ENCODE data around the gene LSR.

The LSR gene

GRCh38 chr19:35272122-35272719 is 23.4 kb downstream of the LSR start:
- TF ChIP-seq POU2F2 (IDR thresholded peaks at IDR 0.05; ENCODE audit: low read depth, low read length) = no peak
- TF ChIP-seq POLR2AphosphoS5 (IDR thresholded peaks at IDR 0.05; ENCODE audit: low read depth, low read length) = no peak
- no peak for TF ChIP-seq TAF1 (IDR thresholded peaks at IDR 0.05; ENCODE audit: low read depth, low read length)
- peak; percentile 69 for TF ChIP-seq SPI1 (IDR thresholded peaks at IDR 0.05; ENCODE audit: low read depth, low read length)
- TF ChIP-seq POLR2A (IDR thresholded peaks at IDR 0.05; ENCODE audit: low read depth, low read length) = no peak
- FAIRE-seq (no peak), DNase-seq (ENCODE audit: insufficient read length, low spot score) (no peak)

GRCh38 chr19:35272954-35273649 is 24.3 kb downstream of the LSR start:
- no peak for DNase-seq (ENCODE audit: insufficient read length, low spot score)
- FAIRE-seq = no peak
- no peak for TF ChIP-seq TAF1 (IDR thresholded peaks at IDR 0.05; ENCODE audit: low read depth, low read length)
- TF ChIP-seq POU2F2 (IDR thresholded peaks at IDR 0.05; ENCODE audit: low read depth, low read length) = no peak
- TF ChIP-seq POLR2A (IDR thresholded peaks at IDR 0.05; ENCODE audit: low read depth, low read length) = no peak
- no peak for TF ChIP-seq POLR2AphosphoS5 (IDR thresholded peaks at IDR 0.05; ENCODE audit: low read depth, low read length)
- no peak for TF ChIP-seq SPI1 (IDR thresholded peaks at IDR 0.05; ENCODE audit: low read depth, low read length)
- no peak for TF ChIP-seq PAX5 (IDR thresholded peaks at IDR 0.05; ENCODE audit: insufficient read depth, low read length, severe bottlenecking)

- TF ChIP-seq PAX5 (IDR thresholded peaks at IDR 0.05; ENCODE audit: insufficient read depth, low read length, severe bottlenecking) (no peak), POLR2AphosphoS5 (IDR thresholded peaks at IDR 0.05; ENCODE audit: low read depth, low read length) (no peak), POU2F2 (IDR thresholded peaks at IDR 0.05; ENCODE audit: low read depth, low read length) (no peak), SPI1 (IDR thresholded peaks at IDR 0.05; ENCODE audit: low read depth, low read length) (no peak), POLR2A (IDR thresholded peaks at IDR 0.05; ENCODE audit: low read depth, low read length) (no peak), TAF1 (IDR thresholded peaks at IDR 0.05; ENCODE audit: low read depth, low read length) (no peak)
- DNase-seq (ENCODE audit: insufficient read length, low spot score) (no peak), FAIRE-seq (no peak)
These were observed 25.0 kb downstream of the LSR start for GRCh38 chr19:35273686-35274259.

- TF ChIP-seq POU2F2 (IDR thresholded peaks at IDR 0.05; ENCODE audit: low read depth, low read length) (no peak), PAX5 (IDR thresholded peaks at IDR 0.05; ENCODE audit: insufficient read depth, low read length, severe bottlenecking) (no peak), POLR2AphosphoS5 (IDR thresholded peaks at IDR 0.05; ENCODE audit: low read depth, low read length) (no peak), SPI1 (IDR thresholded peaks at IDR 0.05; ENCODE audit: low read depth, low read length) (no peak), TAF1 (IDR thresholded peaks at IDR 0.05; ENCODE audit: low read depth, low read length) (no peak), POLR2A (IDR thresholded peaks at IDR 0.05; ENCODE audit: low read depth, low read length) (no peak)
- FAIRE-seq = no peak
- no peak for DNase-seq (ENCODE audit: insufficient read length, low spot score)
These were observed 25.5 kb downstream of the LSR start for GRCh38 chr19:35274323-35274722.

GRCh38 chr19:35276706-35277281 is 28.0 kb downstream of the LSR start:
- no peak for FAIRE-seq

GRCh38 chr19:35278578-35279284 is 29.9 kb downstream of the LSR start:
- DNase-seq (ENCODE audit: insufficient read length, low spot score) = no peak
- FAIRE-seq = no peak
- no peak for TF ChIP-seq PAX5 (IDR thresholded peaks at IDR 0.05; ENCODE audit: insufficient read depth, low read length, severe bottlenecking)
- no peak for TF ChIP-seq SPI1 (IDR thresholded peaks at IDR 0.05; ENCODE audit: low read depth, low read length)
- TF ChIP-seq POLR2AphosphoS5 (IDR thresholded peaks at IDR 0.05; ENCODE audit: low read depth, low read length) = no peak
- no peak for TF ChIP-seq TAF1 (IDR thresholded peaks at IDR 0.05; ENCODE audit: low read depth, low read length)
- no peak for TF ChIP-seq POLR2A (IDR thresholded peaks at IDR 0.05; ENCODE audit: low read depth, low read length)
- TF ChIP-seq POU2F2 (IDR thresholded peaks at IDR 0.05; ENCODE audit: low read depth, low read length) = no peak

More at GRCh38 chr19:35276706-35277281, 28.0 kb downstream of the LSR start:
- TF ChIP-seq POLR2AphosphoS5 (IDR thresholded peaks at IDR 0.05; ENCODE audit: low read depth, low read length) (no peak), POLR2A (IDR thresholded peaks at IDR 0.05; ENCODE audit: low read depth, low read length) (no peak), SPI1 (IDR thresholded peaks at IDR 0.05; ENCODE audit: low read depth, low read length) (no peak), POU2F2 (IDR thresholded peaks at IDR 0.05; ENCODE audit: low read depth, low read length) (no peak), TAF1 (IDR thresholded peaks at IDR 0.05; ENCODE audit: low read depth, low read length) (no peak), PAX5 (IDR thresholded peaks at IDR 0.05; ENCODE audit: insufficient read depth, low read length, severe bottlenecking) (no peak)
- no peak for DNase-seq (ENCODE audit: insufficient read length, low spot score)

- FAIRE-seq (no peak), DNase-seq (ENCODE audit: insufficient read length, low spot score) (no peak)
These were observed 30.6 kb downstream of the LSR start for GRCh38 chr19:35279374-35279773.

GRCh38 chr19:35279985-35280821 is 31.4 kb downstream of the LSR start:
- DNase-seq (ENCODE audit: insufficient read length, low spot score) (no peak), FAIRE-seq (peak; percentile 66)
- no peak for TF ChIP-seq POLR2AphosphoS5 (IDR thresholded peaks at IDR 0.05; ENCODE audit: low read depth, low read length)
- TF ChIP-seq TAF1 (IDR thresholded peaks at IDR 0.05; ENCODE audit: low read depth, low read length) = no peak
- no peak for TF ChIP-seq SPI1 (IDR thresholded peaks at IDR 0.05; ENCODE audit: low read depth, low read length)
- no peak for TF ChIP-seq POU2F2 (IDR thresholded peaks at IDR 0.05; ENCODE audit: low read depth, low read length)
- TF ChIP-seq POLR2A (IDR thresholded peaks at IDR 0.05; ENCODE audit: low read depth, low read length) = no peak
- TF ChIP-seq PAX5 (IDR thresholded peaks at IDR 0.05; ENCODE audit: insufficient read depth, low read length, severe bottlenecking) = no peak

More at GRCh38 chr19:35279374-35279773, 30.6 kb downstream of the LSR start:
- TF ChIP-seq PAX5 (IDR thresholded peaks at IDR 0.05; ENCODE audit: insufficient read depth, low read length, severe bottlenecking) (no peak), SPI1 (IDR thresholded peaks at IDR 0.05; ENCODE audit: low read depth, low read length) (no peak), TAF1 (IDR thresholded peaks at IDR 0.05; ENCODE audit: low read depth, low read length) (no peak), POLR2A (IDR thresholded peaks at IDR 0.05; ENCODE audit: low read depth, low read length) (no peak), POU2F2 (IDR thresholded peaks at IDR 0.05; ENCODE audit: low read depth, low read length) (no peak), POLR2AphosphoS5 (IDR thresholded peaks at IDR 0.05; ENCODE audit: low read depth, low read length) (no peak)

Measured in GM12891 (cell line).